Posterior cingulate gyrus (tissue), 11 donors: ENCODE measurements around the gene DRAP1.

Experiments
- DNase-seq, 10 donors: peaks; one replicate each; pipeline versions ENCODE4 v3.0.0 to v3.0.0-alpha.2; 2020 to 2021; ENCODE audit warnings: mixed read lengths in 3 of 10
- intact Hi-C: fragments of 100-400 bp; cut with DNase I; formaldehyde crosslinking; loops from one replicate; pipeline ENCODE4 v1.15.1; 2023

DRAP1 gene

GRCh38 chr11:65919141-65919572 is at the start of gene DRAP1:
Gene DRAP1, plus strand, starts transcription at chr11:65919426. Its CDS starts 76 bp downstream, at chr11:65919502.
- intact Hi-C loops, result loop anchor here (2.0 kb wide), 2 partner anchors 30 to 42 kb away; partner anchors contain the start of genes FIBP and SART1

GRCh38 chr11:65869643-65870306 is 49.5 kb upstream of the DRAP1 start:
- intact Hi-C loops, result no loop called here
- DNase-seq, result peak in 2 of 10 donors; percentile 47 to 75

More at GRCh38 chr11:65919141-65919572, at the start of gene DRAP1:
- DNase-seq, result peak; percentile 98 to 100 (median 100)

GRCh38 chr11:65870307-65870658 is 48.9 kb upstream of the DRAP1 start:
- peak in 2 of 10 donors; percentile 55 to 64 for DNase-seq
- intact Hi-C loops, result no loop called here

GRCh38 chr11:65870706-65871681 is 48.2 kb upstream of the DRAP1 start:
- intact Hi-C loops, result no loop called here
- DNase-seq, result peak in 2 of 10 donors; percentile 46 to 51

- intact Hi-C loops, result no loop called here
- DNase-seq, result peak in 2 of 10 donors; percentile 75 to 80
Measured at GRCh38 chr11:65871811-65872548, 47.2 kb upstream of the DRAP1 start.

- DNase-seq, result peak in 3 of 10 donors; percentile 75 to 89 (median 76)
- intact Hi-C loops, result no loop called here
Measured at GRCh38 chr11:65872586-65873317, 46.5 kb upstream of the DRAP1 start, which contains the start of gene EFEMP2. Gene EFEMP2, minus strand, starts transcription at chr11:65872800. Its CDS starts 446 bp downstream, at chr11:65872354.

- peak; percentile 83 to 99 (median 92) for DNase-seq
- intact Hi-C loops, result no loop called here
Measured at GRCh38 chr11:65873318-65874156, 45.7 kb upstream of the DRAP1 start.

GRCh38 chr11:65879617-65880016 is 39.6 kb upstream of the DRAP1 start, which contains the start of gene CTSW:
Gene CTSW, plus strand, starts transcription at chr11:65879837. Its CDS starts 18 bp downstream, at chr11:65879855.
- DNase-seq, result peak in 2 of 10 donors; percentile 54 to 75

GRCh38 chr11:65880027-65880426 is 39.2 kb upstream of the DRAP1 start:
- intact Hi-C loops, result no loop called here
- peak in 2 of 10 donors; percentile 24 to 33 for DNase-seq

More at GRCh38 chr11:65879617-65880016, 39.6 kb upstream of the DRAP1 start, which contains the start of gene CTSW:
- intact Hi-C loops, result no loop called here

- DNase-seq, result peak in 2 of 10 donors; percentile 37 to 54
- intact Hi-C loops, result no loop called here
Measured at GRCh38 chr11:65880844-65881421, 38.3 kb upstream of the DRAP1 start.

GRCh38 chr11:65882120-65883057 is 36.8 kb upstream of the DRAP1 start:
- intact Hi-C loops, result no loop called here

GRCh38 chr11:65883058-65883761 is 36.0 kb upstream of the DRAP1 start:
- intact Hi-C loops, result no loop called here
- DNase-seq, result peak in 2 of 10 donors; percentile 40 to 46

More at GRCh38 chr11:65882120-65883057, 36.8 kb upstream of the DRAP1 start:
- DNase-seq, result peak in 2 of 10 donors; percentile 58 to 62

- intact Hi-C loops, result loop anchor here (2.0 kb wide), 1 partner anchor 105 kb away; no protein-coding TSS in a partner anchor
- DNase-seq, result peak in 2 of 10 donors; percentile 45 to 56
Measured at GRCh38 chr11:65883786-65884715, 35.2 kb upstream of the DRAP1 start.

GRCh38 chr11:65884716-65885092 is 34.5 kb upstream of the DRAP1 start:
- intact Hi-C loops, result loop anchor here (2.0 kb wide), 1 partner anchor 104 kb away; no protein-coding TSS in a partner anchor
- DNase-seq, result peak; percentile 59 to 97 (median 80)

- intact Hi-C loops, result loop anchor here (2.0 kb wide), 1 partner anchor 104 kb away; no protein-coding TSS in a partner anchor
Measured at GRCh38 chr11:65885231-65885630, 34.0 kb upstream of the DRAP1 start.

More at GRCh38 chr11:65885231-65885630, 34.0 kb upstream of the DRAP1 start:
- peak in 1 of 10 donors; percentile 24 for DNase-seq
